HG03575 (cell line): ENCODE data around the gene PIGN.

Experiments used
- ATAC-seq: cut with Tn5 transposase; IDR thresholded peaks from one replicate; pipeline ENCODE4 v1.9.1; 2021; ENCODE audit not compliant: unreplicated experiment, insufficient number of reproducible peaks, low FRiP score; ENCODE audit errors: extremely low read depth

Gene PIGN

GRCh38 chr18:62033756-62034155 is 153.1 kb downstream of the PIGN start:
- ATAC-seq = no peak

DNA sequence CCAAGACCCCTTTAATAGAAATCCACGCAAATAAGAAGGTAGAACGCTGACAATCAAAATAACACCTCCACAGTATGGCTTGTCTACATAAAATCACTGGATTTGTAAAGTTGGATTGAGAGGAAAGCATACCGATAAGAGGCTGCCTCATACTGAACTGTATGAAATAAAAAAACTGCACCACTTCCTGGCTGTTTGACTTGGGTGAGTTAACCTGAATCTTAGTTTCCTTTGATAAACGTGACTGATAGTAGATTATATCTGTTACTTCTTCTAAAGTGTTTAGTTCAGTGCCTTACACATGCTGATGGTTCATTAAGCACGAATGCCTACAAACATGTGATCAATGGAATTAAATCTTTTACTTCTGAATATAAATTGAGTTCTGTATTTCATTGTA is 153.6 kb downstream of the PIGN start:
- ATAC-seq = no peak

DNA sequence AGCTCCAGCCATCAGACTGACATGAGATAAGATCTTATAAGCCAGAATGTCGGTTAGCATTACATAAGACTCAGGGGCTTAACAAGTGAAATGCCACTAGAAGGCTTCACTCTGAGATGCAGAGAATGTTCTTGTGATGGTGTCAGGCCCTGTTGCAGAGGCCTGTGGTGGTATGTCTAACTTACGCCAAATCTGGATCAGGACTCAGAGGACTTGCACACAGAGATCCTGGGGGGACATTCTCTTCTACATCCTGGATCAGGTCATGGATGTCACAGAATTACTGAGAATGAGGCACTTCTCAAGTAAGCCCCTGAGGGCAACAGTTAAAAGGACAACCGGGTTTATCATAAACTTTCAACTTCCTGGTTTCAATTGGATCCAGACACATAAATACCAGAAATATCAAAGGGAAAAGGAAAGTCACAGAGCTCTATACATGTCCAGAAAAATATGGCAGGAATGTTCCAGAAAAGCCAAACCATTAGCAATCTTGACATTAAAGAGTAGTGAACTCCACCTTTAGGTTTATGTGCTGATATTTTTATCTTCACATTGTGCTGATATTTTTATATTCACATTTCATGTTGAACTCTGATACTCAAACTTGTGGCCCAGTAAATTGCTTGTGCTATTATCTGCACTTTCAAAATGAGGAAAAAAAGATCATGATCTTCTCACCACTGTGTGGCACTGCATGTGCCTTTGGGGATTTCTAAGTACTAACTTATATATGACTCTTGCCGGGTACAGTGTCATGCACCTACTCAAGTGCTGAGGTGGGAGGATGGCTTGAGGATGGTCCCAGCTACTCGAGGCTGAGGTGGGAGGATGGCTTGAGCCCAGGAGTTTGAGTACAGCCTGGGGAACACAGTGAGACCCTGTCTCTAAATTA is 156.5 kb downstream of the PIGN start:
- ATAC-seq = no peak

- no peak for ATAC-seq
Observed at GRCh38 chr18:62028715-62029114, 158.1 kb downstream of the PIGN start.

DNA sequence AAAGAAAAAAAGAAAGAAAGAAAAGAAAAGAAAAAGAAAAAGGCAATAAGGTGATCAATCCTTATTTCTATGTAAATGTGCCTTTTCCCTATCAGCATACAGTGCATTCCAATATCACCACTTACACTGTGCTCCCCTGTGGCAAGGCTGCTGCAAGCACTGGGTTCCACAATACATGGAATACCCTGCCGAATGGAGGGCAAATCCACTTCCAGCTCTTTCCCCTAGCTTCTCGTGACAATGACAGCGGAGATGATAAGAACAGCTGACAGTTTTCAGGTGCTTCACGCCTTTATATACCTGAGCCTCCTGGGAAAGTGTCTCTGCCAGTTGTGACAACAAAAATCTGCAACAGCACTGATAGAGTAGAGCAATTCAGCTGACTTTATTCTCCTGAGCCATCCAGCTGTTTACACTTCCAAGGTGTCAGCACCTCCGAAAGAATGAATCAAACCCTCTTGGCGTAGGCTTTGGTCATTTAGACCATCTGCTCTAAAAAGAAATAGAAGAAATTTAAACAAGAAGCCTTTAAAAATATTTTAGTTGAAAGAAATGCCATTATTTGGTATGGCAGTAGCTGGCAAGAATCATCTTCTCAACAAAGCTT is 158.8 kb downstream of the PIGN start:
- no peak for ATAC-seq

DNA sequence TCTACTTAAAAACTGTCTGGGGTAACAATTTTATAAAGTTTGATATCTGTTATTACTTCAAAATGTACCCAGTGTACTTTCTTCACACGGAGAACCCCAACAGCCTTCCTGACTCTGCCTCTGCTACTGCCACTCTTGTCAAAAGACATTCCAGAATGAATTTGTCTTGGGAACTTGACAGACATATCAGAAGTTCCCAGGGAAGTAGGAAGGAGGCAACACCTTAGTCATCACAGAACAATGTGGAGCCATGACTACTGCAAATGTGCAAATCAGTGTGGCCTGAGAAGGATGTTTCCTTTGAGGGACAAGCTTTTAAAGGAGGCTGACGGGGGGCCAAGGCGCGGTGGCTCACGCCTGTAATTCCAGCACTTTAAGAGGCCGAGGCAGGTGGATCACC is 160.3 kb downstream of the PIGN start:
- ATAC-seq = no peak

GRCh38 chr18:62024983-62025382 is 161.9 kb downstream of the PIGN start:
- ATAC-seq = no peak

GRCh38 chr18:62023536-62023935 is 163.3 kb downstream of the PIGN start:
- no peak for ATAC-seq

DNA sequence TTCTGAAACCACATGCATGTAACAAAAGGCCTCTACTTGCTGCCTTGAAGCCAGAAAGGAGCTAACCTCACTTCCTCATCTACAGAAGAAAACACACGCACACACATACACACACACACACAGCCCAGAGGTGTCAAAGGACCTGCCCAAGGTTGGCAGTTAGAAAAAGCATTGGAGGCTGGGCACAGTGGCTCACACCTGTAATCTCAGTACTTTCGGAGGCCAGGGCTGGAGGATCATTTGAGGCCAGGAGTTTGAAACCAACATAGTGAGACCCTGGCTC is 168.2 kb downstream of the PIGN start:
- ATAC-seq = no peak

DNA sequence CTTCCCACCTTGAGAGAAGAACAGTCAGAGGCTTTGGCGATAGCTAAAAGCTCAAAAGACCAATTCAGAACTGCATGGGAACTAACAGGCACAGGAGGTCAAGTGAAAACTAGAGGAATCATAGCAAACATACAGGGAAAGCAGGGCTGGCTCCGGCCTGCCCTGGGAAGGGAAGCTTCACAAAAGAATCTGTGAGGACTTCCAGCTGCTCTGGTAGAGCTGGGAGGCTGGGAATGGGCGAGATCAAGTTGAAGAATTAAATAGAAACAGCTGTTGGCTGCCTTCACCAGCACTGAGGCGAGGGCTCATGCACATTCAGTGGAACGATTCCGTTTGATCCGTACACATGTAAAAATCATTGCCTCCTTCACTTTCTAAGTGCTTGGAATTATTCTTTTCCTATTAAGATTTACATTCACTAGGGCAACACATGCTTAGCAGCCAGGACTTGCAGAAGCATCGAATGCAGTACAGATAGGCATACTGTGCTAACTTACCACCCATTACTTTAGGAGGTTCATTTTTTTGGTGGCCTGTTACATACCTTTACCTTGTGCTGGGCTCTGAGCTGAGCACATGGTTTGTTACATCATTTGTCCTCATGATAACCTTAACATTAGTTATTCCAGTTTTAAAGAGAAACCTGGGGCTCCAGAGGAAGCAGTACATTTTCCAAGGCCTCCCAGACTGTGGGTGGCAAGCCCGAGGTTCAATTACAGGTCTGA is 168.7 kb downstream of the PIGN start:
- no peak for ATAC-seq

DNA sequence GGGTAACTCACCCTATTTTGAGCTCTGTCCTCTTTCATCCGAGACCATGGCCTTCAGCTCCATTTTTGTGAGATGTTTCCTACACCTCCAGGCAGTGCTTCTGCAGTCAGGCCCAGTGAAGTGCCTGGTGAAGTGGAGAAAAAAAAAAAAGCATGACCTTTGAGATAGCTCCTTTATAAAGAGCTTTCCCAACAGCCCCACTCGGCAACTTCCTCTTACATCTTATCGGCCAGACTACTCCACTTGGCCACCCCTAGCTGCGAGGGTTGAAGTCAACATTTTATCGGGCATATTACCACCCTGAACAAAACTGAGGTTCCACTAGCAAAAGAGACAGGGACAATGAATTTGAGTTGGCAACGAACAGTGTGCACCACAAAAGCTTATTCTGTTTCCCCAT is 169.2 kb downstream of the PIGN start:
- no peak for ATAC-seq

- no peak for ATAC-seq
Observed at GRCh38 chr18:62011416-62011815, 175.4 kb downstream of the PIGN start.

DNA sequence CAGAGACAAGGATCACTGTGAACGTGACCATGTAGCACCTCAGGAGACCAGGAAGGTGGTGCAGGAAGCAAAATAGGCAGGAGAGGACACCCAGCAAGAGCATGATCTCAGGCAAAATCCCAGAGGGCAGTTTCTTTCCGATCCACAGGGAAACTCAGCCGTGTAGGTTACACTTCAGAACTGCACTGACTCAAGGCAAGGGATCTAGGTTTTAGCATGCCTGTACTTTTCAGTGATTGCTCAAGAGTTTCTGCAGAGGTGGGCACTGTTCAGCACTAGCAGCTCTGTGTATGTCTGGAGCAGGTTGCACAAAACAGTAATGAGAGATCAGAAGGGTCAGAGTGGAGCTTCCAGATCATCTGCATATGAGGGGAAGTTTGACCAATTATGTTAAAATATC is 177.3 kb downstream of the PIGN start:
- ATAC-seq = no peak

- no peak for ATAC-seq
Observed at GRCh38 chr18:62001396-62001795, 185.5 kb downstream of the PIGN start.

GRCh38 chr18:61998957-61999356 is 187.9 kb downstream of the PIGN start:
- no peak for ATAC-seq

DNA sequence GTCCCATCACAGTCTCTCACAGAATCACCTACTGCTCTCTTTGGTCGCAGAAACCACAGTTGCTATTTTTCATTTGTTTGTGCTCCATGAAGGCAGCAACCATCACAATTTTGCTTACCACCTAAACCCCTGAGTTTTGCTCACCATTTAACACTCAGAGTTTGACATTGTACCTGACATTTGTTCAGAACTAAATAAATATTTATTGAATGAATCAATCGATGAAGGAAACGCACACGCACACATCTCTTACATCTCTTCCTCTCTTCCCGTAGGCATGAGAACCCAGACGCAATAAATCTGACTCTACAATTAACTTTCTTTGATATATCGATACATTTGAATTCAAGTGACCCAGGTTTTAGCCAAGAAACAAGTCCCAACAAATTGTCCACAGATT is 188.5 kb downstream of the PIGN start:
- no peak for ATAC-seq

DNA sequence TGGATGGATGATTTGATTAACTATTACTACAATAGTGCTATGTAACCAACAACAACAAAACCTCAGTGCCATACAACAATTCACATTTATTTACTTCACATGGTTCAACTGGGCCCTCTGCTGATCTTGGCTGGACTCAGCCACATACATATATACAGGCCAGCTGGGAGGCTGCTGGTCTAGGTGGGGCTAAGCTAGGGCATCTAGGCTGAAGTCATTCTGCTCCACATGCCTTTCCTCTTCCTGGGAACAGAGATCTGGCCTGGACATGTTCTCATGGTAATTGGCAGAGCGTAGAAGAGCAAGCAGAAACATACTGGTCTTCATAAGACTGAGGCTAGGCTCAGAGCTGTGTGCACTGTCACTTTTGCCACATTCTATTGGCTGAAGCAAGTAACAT is 191.2 kb downstream of the PIGN start:
- no peak for ATAC-seq

GRCh38 chr18:61993831-61994230 is 193.0 kb downstream of the PIGN start:
- no peak for ATAC-seq

DNA sequence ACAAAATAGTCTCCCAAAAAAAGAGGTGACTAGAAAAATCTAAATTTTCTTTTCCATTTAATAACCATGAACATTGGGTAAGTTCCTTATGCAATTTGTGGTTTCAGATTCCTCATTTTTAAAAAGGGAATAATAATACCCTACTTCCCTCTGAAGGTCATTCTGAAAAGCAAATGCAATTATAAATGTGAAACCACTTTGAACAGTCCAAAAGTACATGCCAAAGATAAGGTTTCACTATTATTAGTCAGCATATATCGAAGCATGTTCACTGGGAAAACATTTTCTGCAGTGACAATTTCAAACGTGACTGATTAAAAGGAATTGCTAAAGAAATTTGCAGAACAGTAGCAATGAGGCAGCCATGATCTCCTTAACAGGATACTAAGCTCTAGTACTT is 193.9 kb downstream of the PIGN start:
- ATAC-seq = no peak

DNA sequence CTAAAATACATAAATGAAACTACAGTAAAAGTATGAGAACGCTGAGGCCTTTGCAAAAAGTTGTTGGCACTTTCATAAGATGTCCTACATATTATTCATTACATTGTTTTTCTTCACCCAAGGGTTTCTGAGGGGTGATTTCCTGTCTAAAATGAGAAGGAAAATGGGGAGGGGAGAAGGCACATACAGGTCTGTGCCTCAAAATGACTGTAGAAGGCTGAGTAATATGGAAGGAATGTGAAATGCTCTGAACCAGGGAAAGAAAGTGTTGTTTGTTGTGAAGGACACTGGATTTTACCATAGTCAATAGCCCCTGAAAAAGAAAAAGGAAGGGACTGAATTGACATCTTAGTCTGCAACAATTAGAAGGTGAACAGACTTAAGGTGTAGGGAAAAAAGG is 194.6 kb downstream of the PIGN start:
- ATAC-seq = no peak
